ENCODE data around the gene INF2.

The INF2 gene

GRCh38 chr14:104664107-104664506 is 25.3 kb upstream of the INF2 start:
- no peak overlapping the region for H2AFZ ChIP-seq (ENCODE audit: low read depth, low read length)
- no peak for DNase-seq
- 84% methylated on average over 7 of the region's 7 CpGs for WGBS
- H2BK120ac ChIP-seq (ENCODE audit: low read depth, low read length) = no peak overlapping the region
- no peak overlapping the region for H3K4me3 ChIP-seq (ENCODE audit: insufficient read depth in 1 of 2, low read depth in 1 of 2, low read length in 2 of 2)
- no peak overlapping the region for H3K4me2 ChIP-seq (ENCODE audit: low read length, poor library complexity, severe bottlenecking)
- H2BK5ac ChIP-seq (ENCODE audit: low read depth, low read length, poor library complexity, severe bottlenecking) = no peak overlapping the region
- H4K8ac ChIP-seq (ENCODE audit: low read length) = no peak overlapping the region
- no peak overlapping the region for H4K91ac ChIP-seq (ENCODE audit: low read length)
- H3K23ac ChIP-seq (ENCODE audit: low read length in 2 of 2) = no peak overlapping the region
- H3K36me3 ChIP-seq (ENCODE audit: control insufficient read depth in 1 of 2, insufficient read depth in 2 of 2, low read depth in 1 of 2, low read length in 2 of 2) = no peaks in the 10 kb centered on the region
- no peaks in the 10 kb centered on the region for H3K79me1 ChIP-seq (replicated peaks; ENCODE audit: low read length, poor library complexity, severe bottlenecking)
- H2AK5ac ChIP-seq (ENCODE audit: low read length, severe bottlenecking) = no peak overlapping the region
- H3K14ac ChIP-seq (ENCODE audit: low read length in 2 of 2) = no peak overlapping the region
- no peak overlapping the region for H2BK12ac ChIP-seq (ENCODE audit: low read length in 2 of 2)
- no peak overlapping the region for H3K27ac ChIP-seq (ENCODE audit: low read length, poor library complexity, severe bottlenecking)
- peaks cover 24% of the 10 kb centered on the region for H3K4me1 ChIP-seq (ENCODE audit: control insufficient read depth, insufficient read depth, low read depth, low read length)
- H3K9ac ChIP-seq (ENCODE audit: low read length) = no peak overlapping the region
- H3K9me3 ChIP-seq (ENCODE audit: control insufficient read depth, low read length) = peaks cover 7% of the 10 kb centered on the region
- H3K4ac ChIP-seq (ENCODE audit: low read depth in 1 of 2, low read length in 2 of 2) = no peak overlapping the region
- H3K27me3 ChIP-seq (ENCODE audit: control insufficient read depth in 1 of 2, insufficient read depth in 1 of 2, low read length in 2 of 2) = peaks cover under 1 to 35% of the 10 kb centered on the region in 2 experiments
- H2BK15ac ChIP-seq (ENCODE audit: low read depth, poor library complexity, severe bottlenecking) = no peak overlapping the region
- H3K18ac ChIP-seq (ENCODE audit: low read depth in 1 of 2, low read length in 2 of 2) = no peak overlapping the region

GRCh38 chr14:104664588-104664987 is 24.8 kb upstream of the INF2 start:
- H3K14ac ChIP-seq (ENCODE audit: low read length in 2 of 2) = peak overlapping the region in 1 of 2 experiments; percentile 84
- peak overlapping the region; percentile 87 for H4K91ac ChIP-seq (ENCODE audit: low read length)
- peaks cover 7% of the 10 kb centered on the region for H3K9me3 ChIP-seq (ENCODE audit: control insufficient read depth, low read length)
- H4K8ac ChIP-seq (ENCODE audit: low read length) = no peak overlapping the region
- no peaks in the 10 kb centered on the region for H3K79me1 ChIP-seq (replicated peaks; ENCODE audit: low read length, poor library complexity, severe bottlenecking)
- no peak overlapping the region for H2BK15ac ChIP-seq (ENCODE audit: low read depth, poor library complexity, severe bottlenecking)
- H3K36me3 ChIP-seq (ENCODE audit: control insufficient read depth in 1 of 2, insufficient read depth in 2 of 2, low read depth in 1 of 2, low read length in 2 of 2) = no peaks in the 10 kb centered on the region
- peak overlapping the region in 1 of 2 experiments; percentile 73 for H3K4ac ChIP-seq (ENCODE audit: low read depth in 1 of 2, low read length in 2 of 2)
- peak overlapping the region in 1 of 2 experiments; percentile 82 for H3K18ac ChIP-seq (ENCODE audit: low read depth in 1 of 2, low read length in 2 of 2)
- no peak overlapping the region for H3K4me3 ChIP-seq (ENCODE audit: insufficient read depth in 1 of 2, low read depth in 1 of 2, low read length in 2 of 2)
- peak overlapping the region in 1 of 2 experiments; percentile 10 for H2BK12ac ChIP-seq (ENCODE audit: low read length in 2 of 2)
- 94% methylated on average over 10 of the region's 10 CpGs for WGBS
- H2BK5ac ChIP-seq (ENCODE audit: low read depth, low read length, poor library complexity, severe bottlenecking) = no peak overlapping the region
- no peak overlapping the region for H2AFZ ChIP-seq (ENCODE audit: low read depth, low read length)
- no peak overlapping the region for H2BK120ac ChIP-seq (ENCODE audit: low read depth, low read length)
- H3K4me2 ChIP-seq (ENCODE audit: low read length, poor library complexity, severe bottlenecking) = no peak overlapping the region
- H3K4me1 ChIP-seq (ENCODE audit: control insufficient read depth, insufficient read depth, low read depth, low read length) = peaks cover 24% of the 10 kb centered on the region
- no peak overlapping the region for H2AK5ac ChIP-seq (ENCODE audit: low read length, severe bottlenecking)
- no peak overlapping the region for H3K27ac ChIP-seq (ENCODE audit: low read length, poor library complexity, severe bottlenecking)
- H3K23ac ChIP-seq (ENCODE audit: low read length in 2 of 2) = no peak overlapping the region
- H3K27me3 ChIP-seq (ENCODE audit: control insufficient read depth in 1 of 2, insufficient read depth in 1 of 2, low read length in 2 of 2) = peaks cover 0 to 30% of the 10 kb centered on the region in 2 experiments
- no peak overlapping the region for H3K9ac ChIP-seq (ENCODE audit: low read length)
- no peak for DNase-seq

DNA sequence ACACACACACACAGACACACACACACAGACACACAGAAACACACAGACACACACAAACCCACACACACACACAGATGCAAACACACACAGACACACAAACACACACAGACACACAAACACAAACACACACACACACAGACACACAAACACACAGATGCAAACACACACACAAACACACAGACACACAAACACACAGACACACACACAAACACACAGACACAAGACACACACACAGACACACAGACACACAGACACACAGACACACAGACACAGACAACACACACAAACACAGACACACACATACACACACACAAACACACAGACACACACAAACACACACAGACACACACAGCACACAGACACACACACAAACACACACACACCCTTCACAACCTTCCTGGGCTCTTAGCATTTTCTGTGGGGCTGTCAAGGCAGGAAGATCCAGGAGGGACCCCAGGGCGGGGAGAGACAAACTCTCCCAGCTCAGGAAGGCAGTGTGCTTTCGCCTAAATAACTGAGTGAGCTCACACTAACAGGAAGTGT is 24.2 kb upstream of the INF2 start:
- Histone ChIP-seq H2AK5ac (ENCODE audit: low read length, severe bottlenecking) (peak overlapping the region; percentile 5), H2BK15ac (ENCODE audit: low read depth, poor library complexity, severe bottlenecking) (no peak overlapping the region)
- 25% methylated on average over 2 of the region's 2 CpGs for WGBS

DNA sequence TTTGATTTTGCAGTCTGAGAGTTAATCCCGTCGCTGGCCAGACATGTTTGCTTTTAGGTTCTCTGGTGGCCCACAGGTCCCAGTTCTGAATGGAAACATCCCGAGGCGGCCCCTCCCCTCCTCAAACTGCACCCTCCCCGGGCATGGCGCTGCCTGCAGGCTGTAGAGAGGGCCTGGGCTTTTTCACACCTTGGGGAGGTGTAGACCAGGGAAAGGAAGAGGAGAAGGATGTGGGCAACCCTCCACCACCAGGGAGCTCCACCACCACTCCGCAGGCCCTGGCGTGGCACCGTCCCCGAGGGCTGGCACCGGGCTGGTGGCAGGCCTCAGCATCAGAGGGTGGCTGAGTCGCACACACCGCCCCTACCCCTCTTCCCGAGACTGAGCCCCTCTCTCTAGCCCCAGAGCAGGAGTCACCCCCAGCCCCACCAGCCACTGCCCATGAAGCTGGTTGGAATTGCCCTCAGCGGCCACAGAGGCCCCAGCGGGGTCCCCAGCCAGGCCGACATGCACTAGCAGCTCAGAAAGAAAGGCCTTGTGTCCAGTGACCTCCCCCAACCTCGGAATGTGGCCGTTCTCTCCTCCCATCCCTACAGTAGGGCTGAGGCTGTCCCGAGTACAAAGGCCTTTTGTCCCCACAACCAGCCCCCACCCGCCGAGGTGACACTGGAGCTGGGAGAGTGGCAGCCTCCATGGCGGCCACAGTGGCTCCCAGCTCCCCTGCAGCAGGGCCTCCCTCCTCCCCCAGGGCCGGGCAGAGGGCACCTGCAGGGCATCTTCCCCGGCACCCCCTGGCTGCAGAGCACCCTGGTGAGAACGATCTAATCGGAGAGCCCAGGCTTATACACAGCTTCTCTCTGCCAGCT is 23.5 kb upstream of the INF2 start:
- no peak overlapping the region for H2BK5ac ChIP-seq (ENCODE audit: low read depth, low read length, poor library complexity, severe bottlenecking)
- WGBS = 68% methylated on average over 23 of the region's 27 CpGs

More for the DNA sequence above, 24.2 kb upstream of the INF2 start:
- Histone ChIP-seq H3K4me2 (ENCODE audit: low read length, poor library complexity, severe bottlenecking) (no peak overlapping the region), H2BK5ac (ENCODE audit: low read depth, low read length, poor library complexity, severe bottlenecking) (no peak overlapping the region), H3K4ac (ENCODE audit: low read depth in 1 of 2, low read length in 2 of 2) (peak overlapping the region; percentile 52 to 73), H3K9ac (ENCODE audit: low read length) (no peak overlapping the region), H3K27me3 (ENCODE audit: control insufficient read depth in 1 of 2, insufficient read depth in 1 of 2, low read length in 2 of 2) (peaks cover 0 to 24% of the 10 kb centered on the region in 2 experiments), H2BK12ac (ENCODE audit: low read length in 2 of 2) (peak overlapping the region; percentile 29 to 79), H3K79me1 (replicated peaks; ENCODE audit: low read length, poor library complexity, severe bottlenecking) (no peaks in the 10 kb centered on the region), H2BK120ac (ENCODE audit: low read depth, low read length) (peak overlapping the region; percentile 69), H3K4me3 (ENCODE audit: insufficient read depth in 1 of 2, low read depth in 1 of 2, low read length in 2 of 2) (no peak overlapping the region), H4K8ac (ENCODE audit: low read length) (peak overlapping the region; percentile 94), H3K36me3 (ENCODE audit: control insufficient read depth in 1 of 2, insufficient read depth in 2 of 2, low read depth in 1 of 2, low read length in 2 of 2) (no peaks in the 10 kb centered on the region), H3K9me3 (ENCODE audit: control insufficient read depth, low read length) (peaks cover 7% of the 10 kb centered on the region), H3K14ac (ENCODE audit: low read length in 2 of 2) (peak overlapping the region in 1 of 2 experiments; percentile 84), H3K27ac (ENCODE audit: low read length, poor library complexity, severe bottlenecking) (no peak overlapping the region), H3K23ac (ENCODE audit: low read length in 2 of 2) (no peak overlapping the region), H2AFZ (ENCODE audit: low read depth, low read length) (peak overlapping the region; percentile 79), H3K4me1 (ENCODE audit: control insufficient read depth, insufficient read depth, low read depth, low read length) (peaks cover 24% of the 10 kb centered on the region), H3K18ac (ENCODE audit: low read depth in 1 of 2, low read length in 2 of 2) (peak overlapping the region; percentile 82 to 90), H4K91ac (ENCODE audit: low read length) (peak overlapping the region; percentile 87)
- peak; percentile 47 for DNase-seq

More for the DNA sequence above, 23.5 kb upstream of the INF2 start:
- Histone ChIP-seq H3K27me3 (ENCODE audit: control insufficient read depth in 1 of 2, insufficient read depth in 1 of 2, low read length in 2 of 2) (peaks cover 0 to 17% of the 10 kb centered on the region in 2 experiments), H3K36me3 (ENCODE audit: control insufficient read depth in 1 of 2, insufficient read depth in 2 of 2, low read depth in 1 of 2, low read length in 2 of 2) (no peaks in the 10 kb centered on the region), H3K23ac (ENCODE audit: low read length in 2 of 2) (no peak overlapping the region), H3K14ac (ENCODE audit: low read length in 2 of 2) (peak overlapping the region in 1 of 2 experiments; percentile 85), H2BK120ac (ENCODE audit: low read depth, low read length) (peak overlapping the region; percentile 69), H3K4me2 (ENCODE audit: low read length, poor library complexity, severe bottlenecking) (no peak overlapping the region), H2BK12ac (ENCODE audit: low read length in 2 of 2) (peak overlapping the region; percentile 59 to 76), H3K18ac (ENCODE audit: low read depth in 1 of 2, low read length in 2 of 2) (peak overlapping the region; percentile 82 to 90), H3K27ac (ENCODE audit: low read length, poor library complexity, severe bottlenecking) (peak overlapping the region; percentile 29), H3K4me3 (ENCODE audit: insufficient read depth in 1 of 2, low read depth in 1 of 2, low read length in 2 of 2) (no peak overlapping the region), H4K91ac (ENCODE audit: low read length) (peak overlapping the region; percentile 83), H3K9me3 (ENCODE audit: control insufficient read depth, low read length) (peaks cover 7% of the 10 kb centered on the region), H3K79me1 (replicated peaks; ENCODE audit: low read length, poor library complexity, severe bottlenecking) (no peaks in the 10 kb centered on the region), H4K8ac (ENCODE audit: low read length) (peak overlapping the region; percentile 94), H3K9ac (ENCODE audit: low read length) (no peak overlapping the region), H2BK15ac (ENCODE audit: low read depth, poor library complexity, severe bottlenecking) (peak overlapping the region; percentile 86), H3K4me1 (ENCODE audit: control insufficient read depth, insufficient read depth, low read depth, low read length) (peaks cover 20% of the 10 kb centered on the region), H2AK5ac (ENCODE audit: low read length, severe bottlenecking) (peak overlapping the region; percentile 71), H3K4ac (ENCODE audit: low read depth in 1 of 2, low read length in 2 of 2) (peak overlapping the region; percentile 42 to 52), H2AFZ (ENCODE audit: low read depth, low read length) (peak overlapping the region; percentile 79)
- no peak for DNase-seq

Data from mesenchymal stem cell (in vitro differentiated cells and primary cell).